ENCODE measurements around the gene DNLZ. TPM values are rescaled to one million over a fixed set of nuclear protein-coding genes. Genes with fewer than 3 reads are reported as not detected.
A peak's percentile ranks its signal among the peaks of the same experiment; 100 is the strongest.

The DNLZ gene
- polyA plus RNA-seq, 2 of the 4 experiments (the other 2 are of a cell fraction): 8.0 to 19.9 TPM

GRCh38 chr9:136391737-136392537 is 28.4 kb upstream of the DNLZ start:
- 94% methylated on average over 27 of the region's 28 CpGs for WGBS (ENCODE audit: missing lambda C conversion rate)
- FAIRE-seq (no peak), DNase-seq (ENCODE audit: low read depth in 1 of 2, low spot score in 1 of 2) (no peak), ATAC-seq (peak in 1 of 2 experiments; percentile 25; a peak in 2 of 6 replicates)
- Histone ChIP-seq H3K4me1 (no peaks in the 10 kb centered on the region), H3K4me3 (no peak overlapping the region), H3K9me3 (no peaks in the 10 kb centered on the region), H3K4me2 (no peak overlapping the region), H3K27ac (no peak overlapping the region)
- no peak for TF ChIP-seq SMC3 (IDR thresholded peaks at IDR 0.05)
- TF ChIP-seq ESRRA (IDR thresholded peaks at IDR 0.05; ENCODE audit: borderline replicate concordance, low read length): no peak
- TF ChIP-seq NPAS2 (CRISPR knock-in tag; IDR thresholded peaks at IDR 0.05; ENCODE audit: borderline replicate concordance): no peak
- no peak for TF ChIP-seq PHF8 (IDR thresholded peaks at IDR 0.05; ENCODE audit: borderline replicate concordance, low read depth)
- no peak for TF ChIP-seq HES2 (IDR thresholded peaks at IDR 0.05)
- TF ChIP-seq MAZ (IDR thresholded peaks at IDR 0.05; ENCODE audit: borderline replicate concordance, low read depth, low read length): no peak
- no peak for TF ChIP-seq GATA3 (IDR thresholded peaks at IDR 0.05; ENCODE audit: borderline replicate concordance)
- TF ChIP-seq JUN (IDR thresholded peaks at IDR 0.05): no peak
- ChIA-PET CTCF (interaction anchor here (0.7 to 4.5 kb wide), 13 partner anchors 9 to 253 kb away, joined by 3 to 29 read pairs (median 4); partner anchors contain the start of genes DNLZ and SNAPC4), POLR2A (interaction anchor here (0.8 to 1.5 kb wide), 2 partner anchors 9 to 29 kb away, joined by 3 to 5 read pairs; no protein-coding TSS in a partner anchor)

GRCh38 chr9:136389396-136389795 is 25.9 kb upstream of the DNLZ start:
- POLR2A ChIA-PET: interaction anchor here (1.2 kb wide), 1 partner anchor 27 kb away, joined by 5 read pairs; no protein-coding TSS in a partner anchor
- Histone ChIP-seq H3K4me2 (no peak overlapping the region), H3K27ac (no peak overlapping the region), H3K4me1 (no peaks in the 10 kb centered on the region), H3K4me3 (no peak overlapping the region), H3K9me3 (no peaks in the 10 kb centered on the region)
- no peak for ATAC-seq
- CTCF ChIA-PET: interaction anchor here (0.7 to 10.0 kb wide), 9 partner anchors 8 to 236 kb away, joined by 3 to 100 read pairs (median 4); partner anchors contain the start of genes DNLZ and SNAPC4
- WGBS (ENCODE audit: missing lambda C conversion rate): 93% methylated on average over 14 of the region's 14 CpGs
- no peak for FAIRE-seq
- no peak for DNase-seq (ENCODE audit: low read depth in 1 of 2, low spot score in 1 of 2)
- no peak for TF ChIP-seq GATA3 (IDR thresholded peaks at IDR 0.05; ENCODE audit: borderline replicate concordance)
- TF ChIP-seq E2F6 (IDR thresholded peaks at IDR 0.05; ENCODE audit: borderline replicate concordance, low read depth): no peak
- no peak for TF ChIP-seq JUN (IDR thresholded peaks at IDR 0.05)
- TF ChIP-seq FOSB (CRISPR knock-in tag; IDR thresholded peaks at IDR 0.05): no peak
- no peak for TF ChIP-seq MAZ (IDR thresholded peaks at IDR 0.05; ENCODE audit: borderline replicate concordance, low read depth, low read length)
- no peak for TF ChIP-seq KDM5A (IDR thresholded peaks at IDR 0.05)
- no peak for TF ChIP-seq HMGXB4 (CRISPR knock-in tag; IDR thresholded peaks at IDR 0.05; ENCODE audit: borderline replicate concordance)
- TF ChIP-seq ZNF302 (CRISPR knock-in tag; IDR thresholded peaks at IDR 0.05): no peak

GRCh38 chr9:136387217-136387616 is 23.7 kb upstream of the DNLZ start:
- FAIRE-seq (no peak), ATAC-seq (no peak), DNase-seq (ENCODE audit: low read depth in 1 of 2, low spot score in 1 of 2) (no peak)
- no peaks in the 10 kb centered on the region for H3K4me1 ChIP-seq
- no peak overlapping the region for H3K4me3 ChIP-seq
- no peak overlapping the region for H3K4me2 ChIP-seq
- TF ChIP-seq GATA3 (IDR thresholded peaks at IDR 0.05; ENCODE audit: borderline replicate concordance) (no peak), USF2 (IDR thresholded peaks at IDR 0.05) (no peak), CTCF (IDR thresholded peaks at IDR 0.05) (no peak), HOXB13 (CRISPR knock-in tag; IDR thresholded peaks at IDR 0.05; ENCODE audit: low read depth) (no peak), SMC3 (IDR thresholded peaks at IDR 0.05) (no peak), ZFP36 (IDR thresholded peaks at IDR 0.05; ENCODE audit: borderline replicate concordance, partially characterized antibody) (no peak), EHF (CRISPR knock-in tag; IDR thresholded peaks at IDR 0.05) (no peak), ATOH8 (CRISPR knock-in tag; IDR thresholded peaks at IDR 0.05; ENCODE audit: low read depth) (no peak), RFX5 (IDR thresholded peaks at IDR 0.05) (no peak), MYC (IDR thresholded peaks at IDR 0.05; ENCODE audit: borderline replicate concordance, low read length) (no peak), KDM1A (IDR thresholded peaks at IDR 0.05; ENCODE audit: low read depth) (no peak)
- WGBS (ENCODE audit: missing lambda C conversion rate): 99% methylated on average over 12 of the region's 19 CpGs
- H3K9me3 ChIP-seq: no peaks in the 10 kb centered on the region
- ChIA-PET POLR2A (no interaction called here), CTCF (interaction anchor here (0.9 to 10.0 kb wide), 5 partner anchors 11 to 41 kb away, joined by 3 to 100 read pairs (median 4); partner anchors contain the start of genes DNLZ and SNAPC4)
- no peak overlapping the region for H3K27ac ChIP-seq

Data from A549 (cell line).